Heart left ventricle (tissue), 16 donors: ENCODE data around the gene SPIN4. TPM values are rescaled to one million over a fixed set of nuclear protein-coding genes. Genes with fewer than 3 reads are reported as not detected.

Source experiments
- ATAC-seq, 4 donors: fragments of 200-7000 bp; cut with Tn5 transposase; one replicate each; pipeline ENCODE4 v1.9.1; 2020 to 2022; ENCODE audit warnings: moderate library complexity in 4 of 4, mild to moderate bottlenecking in 3 of 4, moderate number of reproducible peaks in 1 of 4
- DNase-seq, 5 donors: peaks; one replicate each; pipeline ENCODE4 v3.0.0-alpha.2; 2020
- H3K27ac ChIP-seq, 12 donors: fragments of 200-600 bp; sonication (generic) in 4 of 12; one replicate each; pipeline versions ENCODE4 v1.5.0 to v1.8.0; 2016 to 2022; ENCODE audit warnings: mild to moderate bottlenecking in 2 of 12
- H3K27me3 ChIP-seq, 9 donors: fragments of 200-600 bp; sonication (generic) in 2 of 9; one replicate each; pipeline versions ENCODE4 v1.5.1 to v1.8.0; 2016 to 2022; ENCODE audit warnings: mild to moderate bottlenecking in 3 of 9
- H3K36me3 ChIP-seq, 9 donors: fragments of 200-600 bp; sonication (generic) in 2 of 9; one replicate each; pipeline versions ENCODE4 v1.5.0 to v1.8.0; 2018 to 2022; ENCODE audit warnings: mild to moderate bottlenecking in 2 of 9
- H3K4me1 ChIP-seq, 12 donors: fragments of 200-600 bp; sonication (generic) in 4 of 12; one replicate each; pipeline versions ENCODE4 v1.5.0 to v1.8.0; 2016 to 2022; ENCODE audit warnings: mild to moderate bottlenecking in 3 of 12
- H3K4me3 ChIP-seq, 12 donors: fragments of 200-600 bp; sonication (generic) in 4 of 12; one replicate each; pipeline versions ENCODE4 v1.5.0 to v1.8.0; 2017 to 2022; ENCODE audit warnings: mild to moderate bottlenecking in 9 of 12, moderate library complexity in 4 of 12
- H3K9me3 ChIP-seq, 12 donors: fragments of 200-600 bp; sonication (generic) in 4 of 12; one replicate each; pipeline versions ENCODE4 v1.5.0 to v1.8.0; 2016 to 2022; ENCODE audit warnings: mild to moderate bottlenecking in 1 of 12
- CTCF ChIP-seq, 12 donors: fragments of 200-600 bp; sonication (generic) in 4 of 12; IDR thresholded peaks; one replicate each; pipeline versions ENCODE4 v1.5.0 to v1.8.0; 2018 to 2022; ENCODE audit warnings: antibody characterized with exemption in 12 of 12, mild to moderate bottlenecking in 5 of 12
- POLR2A ChIP-seq, 2 donors: fragments of 450-650 bp; IDR thresholded peaks; one replicate each; pipeline ENCODE4 v1.6.1; 2017; ENCODE audit warnings: antibody characterized with exemption in 2 of 2, mild to moderate bottlenecking in 2 of 2, moderate library complexity in 2 of 2
- WGBS, 4 donors: extraction: QIAGEN DNeasy Blood & Tissue Kit in 2 of 4; methylation state at CpG; one replicate each; pipeline versions ENCODE4 v1.1.5 to v1.1.7; 2013 to 2018; 5-methylcytosine and 5-hydroxymethylcytosine counted together
- intact Hi-C, 10 donors: fragments of 100-400 bp; cut with DNase I; formaldehyde crosslinking; loops; one replicate each; pipeline versions ENCODE4 v1.11.1 to v1.14.2; 2022
- polyA plus RNA-seq, 2 donors: library from polyadenylated mRNA; stranded (reverse); fragments of 200-250 nt; gene quantifications; one replicate each; pipeline ENCODE4 v1.2.3, GENCODE V29; 2013
- total RNA-seq, 9 donors: library from RNA; depleted of rRNA in 2 of 9; stranded (reverse); fragments of >200 nt in 2 of 9; fragmentation: NEBNext Ultra II Directional in 3 of 9; extraction: Animal tissue kit (Norgen Biotek cat#: 25700) in 3 of 9; gene quantifications; one replicate each; pipeline versions ENCODE4 v1.1.0 to v1.2.4, GENCODE V29; 2016 to 2023
- donor health status: ischemic (EF 13 %, LVEDD 7.1; RV severe dilation, severe dysfunction).
- donor health status: healthy with polysubstance abuse.
- donor health status: DM: no; HTN: yes; CAD: no.
- donor health status: DM: no; HTN: no; CAD: no.
- donor health status: ischemic (EF 25% LVEDD 6.9; RV normal size, moderate dysfunction).
- donor health status: ischemic (EF 25% LVEDD 5.7; RV mildly dilated, moderate dysfunction).
- donor health status: healthy.
- donor health status: DM: yes; HTN: yes; CAD: no.
- donor health status: ischemic (EF 35%, LVEDD 5.7; RV mildly dilated, moderate dysfunction).
- donor health status: nonischemic (EF 11% LVEDD 7.7; RV severe dilation, severe dysfunction).
- donor health status: DM: yes; HTN: yes; CAD: no.
- donor health status: PGD.
- donor health status: ischemic (EF 29% LVEDD 5.4; RV normal size, mild dysfunction).
- donor health status: nonischemic (EF 23%, LVEDD 6.1; RV moderate dilation, normal function).

The SPIN4 gene
- total and polyA plus RNA-seq, 11 donors: 0.31 to 1.7 (median 0.70) TPM

- no peaks in the 10 kb centered on the region for H3K4me1 ChIP-seq
- H3K36me3 ChIP-seq: no peaks in the 10 kb centered on the region
- no peaks in the 10 kb centered on the region for H3K9me3 ChIP-seq
- TF ChIP-seq CTCF (IDR thresholded peaks at IDR 0.05) (no peak), POLR2A (IDR thresholded peaks at IDR 0.05) (no peak)
- H3K4me3 ChIP-seq: no peak overlapping the region
- DNase-seq: no peak
- H3K27ac ChIP-seq: no peak overlapping the region
- H3K27me3 ChIP-seq: no peaks in the 10 kb centered on the region
- intact Hi-C loops: no loop called here
- 75 to 96% (median 84%) methylated on average over 2 of the region's 2 CpGs for WGBS, 4 donors
- no peak for ATAC-seq
Observed at GRCh38 chrX:63327788-63328187, 23.3 kb downstream of the SPIN4 start.

- no peak overlapping the region for H3K4me3 ChIP-seq
- WGBS, 4 donors: 87 to 98% (median 95%) methylated on average over 13 of the region's 13 CpGs
- peaks cover 0 to 4% (median 0%) of the 10 kb centered on the region in 12 donors for H3K9me3 ChIP-seq
- no peaks in the 10 kb centered on the region for H3K36me3 ChIP-seq
- no peaks in the 10 kb centered on the region for H3K27me3 ChIP-seq
- no peaks in the 10 kb centered on the region for H3K4me1 ChIP-seq
- H3K27ac ChIP-seq: no peak overlapping the region
- ATAC-seq (no peak), DNase-seq (no peak)
- TF ChIP-seq POLR2A (IDR thresholded peaks at IDR 0.05): no peak
- TF ChIP-seq CTCF (IDR thresholded peaks at IDR 0.05): no peak
- intact Hi-C loops: no loop called here
Observed at GRCh38 chrX:63299596-63299995, 51.5 kb downstream of the SPIN4 start.
